ENCODE measurements around the gene CSNK1A1. TPM values are rescaled to one million over a fixed set of nuclear protein-coding genes. Genes with fewer than 3 reads are reported as not detected.

The CSNK1A1 gene
- total and polyA plus RNA-seq, 2 experiments from 2014 or later = 106 to 231 TPM

- Histone ChIP-seq H3K27ac (peak overlapping the region; percentile 98), H3K9me2 (replicated peaks; ENCODE audit: insufficient read depth) (no peaks in the 10 kb centered on the region), H3K27me3 (no peaks in the 10 kb centered on the region), H3K36me3 (replicated peaks; ENCODE audit: insufficient read depth, low read depth) (no peaks in the 10 kb centered on the region), H2AFZ (no peak overlapping the region), H3K9me3 (ENCODE audit: low read depth) (no peaks in the 10 kb centered on the region), H3K4me2 (peak overlapping the region; percentile 91), H3K4me3 (peak overlapping the region; percentile 88), H4K20me1 (ENCODE audit: insufficient read depth, poor library complexity, severe bottlenecking) (peaks cover 38% of the 10 kb centered on the region), H3K79me2 (peaks cover 66% of the 10 kb centered on the region), H3K4me1 (ENCODE audit: insufficient read depth) (peaks cover 14% of the 10 kb centered on the region)
- WGBS (ENCODE audit: low lambda C conversion rate, missing lambda C conversion rate) = under 1% methylated on average over 12 of the region's 12 CpGs
- DNase-seq (ENCODE audit: low spot score) = no peak
- TF ChIP-seq CTCF (IDR thresholded peaks at IDR 0.05; ENCODE audit: poor library complexity) = no peak
- no peak for TF ChIP-seq EZH2 (IDR thresholded peaks at IDR 0.05; ENCODE audit: borderline replicate concordance)
- no peak for TF ChIP-seq EZH2phosphoT487 (IDR thresholded peaks at IDR 0.05; ENCODE audit: low read depth, severe bottlenecking, unreplicated experiment)
Observed at GRCh38 chr5:149550268-149550583, 1.0 kb downstream of the CSNK1A1 start.

- Histone ChIP-seq H3K4me3 (peak overlapping the region; percentile 88), H3K4me1 (ENCODE audit: insufficient read depth) (peaks cover 14% of the 10 kb centered on the region), H2AFZ (no peak overlapping the region), H3K9me3 (ENCODE audit: low read depth) (no peaks in the 10 kb centered on the region), H3K4me2 (peak overlapping the region; percentile 91), H3K27me3 (no peaks in the 10 kb centered on the region), H4K20me1 (ENCODE audit: insufficient read depth, poor library complexity, severe bottlenecking) (peaks cover 43% of the 10 kb centered on the region), H3K9me2 (replicated peaks; ENCODE audit: insufficient read depth) (no peaks in the 10 kb centered on the region), H3K27ac (peak overlapping the region; percentile 98), H3K79me2 (peaks cover 72% of the 10 kb centered on the region), H3K36me3 (replicated peaks; ENCODE audit: insufficient read depth, low read depth) (no peaks in the 10 kb centered on the region)
- WGBS (ENCODE audit: low lambda C conversion rate, missing lambda C conversion rate) = 1% methylated on average over 25 of the region's 25 CpGs
- TF ChIP-seq EZH2 (IDR thresholded peaks at IDR 0.05; ENCODE audit: borderline replicate concordance) (no peak), CTCF (IDR thresholded peaks at IDR 0.05; ENCODE audit: poor library complexity) (peak; percentile 14)
- DNase-seq (ENCODE audit: low spot score) = peak; percentile 61
Observed at GRCh38 chr5:149549461-149550267, 1.6 kb downstream of the CSNK1A1 start.

GRCh38 chr5:149546974-149547373 is 4.3 kb downstream of the CSNK1A1 start:
- Histone ChIP-seq H3K4me3 (peak overlapping the region; percentile 8), H3K27me3 (no peaks in the 10 kb centered on the region), H3K27ac (peak overlapping the region; percentile 25), H4K20me1 (ENCODE audit: insufficient read depth, poor library complexity, severe bottlenecking) (peaks cover 69% of the 10 kb centered on the region), H3K9me2 (replicated peaks; ENCODE audit: insufficient read depth) (no peaks in the 10 kb centered on the region), H3K9me3 (ENCODE audit: low read depth) (no peaks in the 10 kb centered on the region), H3K36me3 (replicated peaks; ENCODE audit: insufficient read depth, low read depth) (no peaks in the 10 kb centered on the region), H3K79me2 (peaks cover 90% of the 10 kb centered on the region), H3K4me2 (peak overlapping the region; percentile 91), H2AFZ (no peak overlapping the region), H3K4me1 (ENCODE audit: insufficient read depth) (peaks cover 31% of the 10 kb centered on the region)
- DNase-seq (ENCODE audit: low spot score) = peak; percentile 28
- TF ChIP-seq CTCF (IDR thresholded peaks at IDR 0.05; ENCODE audit: poor library complexity) (no peak), EZH2phosphoT487 (IDR thresholded peaks at IDR 0.05; ENCODE audit: low read depth, severe bottlenecking, unreplicated experiment) (no peak)
